Urinary bladder (tissue), 4 donors: ENCODE measurements around the gene DBET. TPM values are rescaled to one million over a fixed set of nuclear protein-coding genes. Genes with fewer than 3 reads are reported as not detected.
"Not testable (repeated sequence)": the region's sequence is repeated elsewhere in the genome, so short reads cannot be mapped to it uniquely, and the experiment has no call there.

Experiments
- DNase-seq: peaks from one replicate; pipeline ENCODE4 v3.0.0-alpha.2; 2015; ENCODE audit errors: extremely low spot score
- H3K27ac ChIP-seq: one replicate; pipeline ENCODE4 v1.5.1; 2013; ENCODE audit warnings: low read depth, mild to moderate bottlenecking, moderate library complexity
- H3K36me3 ChIP-seq: one replicate; pipeline ENCODE4 v1.6.1; 2013; ENCODE audit warnings: mild to moderate bottlenecking, moderate library complexity; ENCODE audit not compliant: insufficient read depth
- H3K4me1 ChIP-seq: one replicate; pipeline ENCODE4 v1.6.1; 2013; ENCODE audit warnings: mild to moderate bottlenecking, moderate library complexity; ENCODE audit not compliant: insufficient read depth
- H3K4me3 ChIP-seq: one replicate; pipeline ENCODE4 v1.5.1; 2013; ENCODE audit warnings: low read depth, low read length
- WGBS: extraction: QIAGEN DNeasy Blood & Tissue Kit; methylation state at CpG from one replicate; pipeline ENCODE4 v1.1.7; 2013; 5-methylcytosine and 5-hydroxymethylcytosine counted together
- polyA plus RNA-seq: library from polyadenylated mRNA; stranded (reverse); fragments of 200-250 nt; gene quantifications from one replicate; pipeline ENCODE4 v1.2.3, GENCODE V29; 2013
- total RNA-seq: library from RNA; depleted of rRNA; stranded (reverse); fragments of >200 nt; gene quantifications from one replicate; pipeline ENCODE4 v1.2.3, GENCODE V29; 2014
- donor health status: healthy with polysubstance abuse.
- donor health status: healthy.

The DBET gene
- total and polyA plus RNA-seq, 2 donors, result not detected

DNA sequence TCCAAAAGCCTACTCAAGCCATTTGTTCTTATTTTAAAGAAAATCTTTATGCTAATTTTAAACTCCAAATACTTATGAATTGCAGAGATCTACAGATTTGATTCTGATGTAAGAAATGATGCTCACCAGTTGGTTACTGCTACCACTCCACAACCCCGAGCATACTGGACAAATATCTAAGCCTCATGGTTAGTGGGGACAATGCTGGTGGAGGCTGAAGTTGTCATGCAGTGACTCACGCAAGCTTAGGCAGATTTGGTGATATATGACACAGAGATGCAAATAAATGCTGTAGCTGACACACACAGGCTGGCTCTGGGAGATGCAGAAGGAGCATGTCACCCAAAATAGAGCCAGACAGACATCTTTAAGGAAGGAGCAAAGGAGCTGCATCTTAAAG is 35.3 kb downstream of the DBET start:
- H3K4me3 ChIP-seq, DNase-seq, H3K27ac ChIP-seq, H3K4me1 ChIP-seq, H3K36me3 ChIP-seq: not testable (repeated sequence)
- WGBS, result 39% methylated on average over 2 of the region's 2 CpGs

DNA sequence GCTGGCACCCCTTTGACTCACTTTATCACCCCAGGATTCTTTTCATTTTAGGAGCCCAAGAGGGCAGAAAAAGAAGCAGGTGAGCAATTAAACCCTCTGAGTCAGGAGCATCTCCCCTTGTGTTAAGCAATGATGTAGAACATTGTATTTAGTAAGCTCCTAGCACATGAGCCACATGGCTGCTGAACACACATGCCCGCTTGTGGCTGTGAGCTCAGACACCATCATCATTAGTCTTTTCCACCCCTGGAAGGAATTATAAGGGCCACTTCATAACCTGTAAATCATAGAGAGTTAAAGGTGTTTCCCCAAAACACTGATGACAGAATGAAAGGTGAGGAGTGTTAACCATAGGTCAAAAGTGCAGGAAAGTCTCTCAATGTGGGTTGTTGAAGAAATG is 37.2 kb downstream of the DBET start:
- not testable (repeated sequence) for H3K27ac ChIP-seq, H3K4me3 ChIP-seq, DNase-seq, H3K36me3 ChIP-seq, H3K4me1 ChIP-seq
- WGBS, result no CpG with 5 or more reads among the region's 1 CpG

DNA sequence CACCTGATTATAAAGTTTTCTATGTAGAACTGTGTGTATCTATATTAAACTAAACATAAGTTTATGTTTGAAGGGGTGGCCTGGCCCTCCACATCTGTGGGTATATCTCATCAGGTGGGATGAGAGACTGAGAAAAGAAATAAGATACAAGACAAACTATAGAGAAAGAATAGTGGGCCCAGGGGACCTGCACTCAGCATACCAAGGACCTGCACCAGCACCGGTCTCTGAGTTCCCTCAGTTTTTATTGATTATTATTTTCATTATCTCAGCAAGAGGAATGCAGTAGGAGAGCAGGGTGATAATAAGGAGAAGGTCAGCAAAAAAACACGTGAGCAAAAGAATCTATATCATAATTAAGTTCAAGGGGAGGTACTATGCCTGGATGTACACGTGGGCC is 41.9 kb downstream of the DBET start:
- not testable (repeated sequence) for H3K4me1 ChIP-seq

DNA sequence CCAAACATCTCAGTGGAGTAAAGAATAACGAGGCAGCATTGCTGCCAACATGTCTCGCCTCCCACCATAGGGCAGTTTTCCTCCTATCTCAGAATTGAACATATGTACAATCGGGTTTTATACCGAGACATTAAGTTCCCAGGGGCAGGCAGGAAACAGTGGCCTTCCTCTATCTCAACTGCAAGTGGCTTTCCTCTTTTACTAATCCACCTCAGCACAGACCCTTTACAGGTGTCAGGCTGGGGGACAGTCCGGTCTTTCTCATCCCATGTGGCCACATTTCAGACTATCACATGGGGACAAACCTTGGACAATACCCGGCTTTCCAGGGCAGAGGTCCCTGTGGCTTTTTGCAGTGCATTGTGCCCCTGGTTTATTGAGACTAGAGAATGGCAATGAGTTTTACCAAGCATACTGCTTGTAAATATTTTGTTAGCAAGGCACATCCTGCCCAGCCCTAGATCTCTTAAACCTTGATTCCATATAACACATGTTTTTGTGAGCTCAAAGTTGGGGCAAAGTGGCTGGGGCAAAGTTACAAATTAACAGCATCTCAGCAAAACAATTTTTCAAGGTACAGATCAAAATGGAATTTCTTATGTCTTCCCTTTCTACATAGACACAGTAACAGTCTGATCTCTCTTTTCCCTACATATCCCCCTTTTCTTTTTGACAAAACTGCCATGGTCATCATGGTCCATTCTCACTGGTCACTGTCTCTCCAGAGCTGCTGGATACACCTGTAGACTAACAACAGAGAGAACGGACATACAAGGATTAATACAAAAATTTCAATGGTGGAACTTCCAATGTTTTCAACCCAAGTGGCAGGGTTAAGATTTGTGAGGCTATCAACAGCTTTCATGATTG is 42.5 kb downstream of the DBET start:
- DNase-seq, H3K4me1 ChIP-seq, H3K4me3 ChIP-seq, H3K27ac ChIP-seq, H3K36me3 ChIP-seq: not testable (repeated sequence)
- 45% methylated on average over 7 of the region's 7 CpGs for WGBS

More for the DNA sequence above, 41.9 kb downstream of the DBET start:
- WGBS, result 34% methylated on average over 3 of the region's 3 CpGs
- H3K36me3 ChIP-seq, H3K27ac ChIP-seq, H3K4me3 ChIP-seq, DNase-seq: not testable (repeated sequence)

DNA sequence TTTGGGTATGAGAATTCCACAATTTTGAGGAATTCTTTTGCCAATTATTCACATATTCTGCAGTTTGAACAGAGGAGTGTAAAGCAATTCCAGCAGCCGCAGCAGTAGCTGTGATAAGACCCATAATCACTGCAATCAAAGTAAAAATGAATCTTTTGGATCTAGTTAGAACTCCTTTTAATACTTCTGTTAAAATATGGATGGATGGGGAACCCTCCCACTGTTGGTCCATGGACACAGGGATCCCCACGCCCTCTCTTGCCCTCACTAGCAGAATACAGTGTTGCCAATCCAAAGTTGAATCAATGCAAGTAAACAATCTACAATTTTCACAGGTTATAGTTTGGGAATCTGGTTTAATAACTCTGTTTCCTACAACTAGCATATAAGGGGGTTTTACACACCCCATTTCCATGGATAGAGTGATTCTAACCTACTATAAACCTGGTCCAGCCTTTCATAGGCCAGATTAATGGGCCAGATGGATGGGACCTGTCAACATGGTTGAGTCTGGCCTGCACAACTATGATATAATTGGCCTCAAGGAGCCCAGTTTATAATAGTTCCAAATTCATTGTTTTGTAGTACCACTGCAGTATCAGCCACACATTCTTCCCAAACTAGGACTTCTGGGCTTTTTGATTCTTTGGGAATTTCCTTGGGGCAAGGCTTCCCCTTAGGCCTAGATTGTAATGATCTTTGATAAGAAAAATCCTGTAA is 43.6 kb downstream of the DBET start:
- not testable (repeated sequence) for H3K4me1 ChIP-seq, H3K36me3 ChIP-seq, H3K4me3 ChIP-seq, H3K27ac ChIP-seq, DNase-seq
- 43% methylated on average over 2 of the region's 2 CpGs for WGBS

DNA sequence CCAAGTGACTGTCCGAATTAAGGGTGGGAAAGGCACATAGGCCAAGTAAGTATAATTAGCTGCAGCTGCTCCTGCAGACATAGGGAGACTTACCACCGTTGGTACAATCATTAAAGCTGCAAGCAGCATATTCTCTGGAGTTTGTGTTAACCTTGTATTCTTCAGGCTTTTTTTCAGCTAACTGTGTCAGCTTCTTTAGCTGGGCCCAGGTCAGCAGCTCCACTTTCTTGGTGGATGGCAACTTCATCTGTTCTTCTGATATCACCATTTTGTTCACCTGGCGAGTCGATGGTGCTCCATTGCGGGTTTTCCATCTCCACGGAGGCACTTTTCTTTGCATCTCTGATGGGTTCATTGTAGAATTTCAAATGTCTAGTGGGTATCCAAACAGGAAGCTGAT is 44.5 kb downstream of the DBET start:
- H3K27ac ChIP-seq, H3K4me1 ChIP-seq, DNase-seq, H3K36me3 ChIP-seq, H3K4me3 ChIP-seq: not testable (repeated sequence)
- WGBS, result 62% methylated on average over 6 of the region's 6 CpGs

DNA sequence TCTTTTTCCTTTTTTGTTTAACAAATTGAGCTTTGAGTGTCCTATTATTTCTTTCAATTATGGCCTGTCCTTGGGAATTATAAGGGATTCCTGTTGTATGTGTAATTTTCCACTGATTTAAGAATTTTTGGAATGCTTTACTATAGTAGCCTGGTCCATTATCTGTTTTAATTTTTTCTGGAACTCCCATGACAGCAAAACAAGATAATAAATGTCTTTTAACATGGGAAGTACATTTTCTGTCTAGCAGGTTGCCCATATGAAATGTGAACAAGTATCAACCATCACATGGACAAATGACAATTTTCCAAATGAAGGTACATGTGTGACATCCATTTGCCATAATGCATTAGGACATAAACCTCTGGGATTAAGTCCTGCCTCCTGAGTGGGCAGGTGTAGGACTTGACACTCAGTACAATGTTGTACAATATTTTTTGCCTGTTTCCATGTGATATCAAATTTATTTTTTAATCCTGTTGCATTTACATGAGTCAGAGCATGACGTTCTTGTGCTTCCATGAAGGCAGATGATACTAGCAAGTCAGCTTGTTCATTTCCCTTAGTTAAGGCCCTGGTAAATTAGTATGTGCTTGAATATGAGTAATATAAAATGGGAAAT is 45.2 kb downstream of the DBET start:
- not testable (repeated sequence) for H3K4me3 ChIP-seq, H3K27ac ChIP-seq, H3K4me1 ChIP-seq, DNase-seq, H3K36me3 ChIP-seq
- 35% methylated on average over 1 of the region's 1 CpG for WGBS

DNA sequence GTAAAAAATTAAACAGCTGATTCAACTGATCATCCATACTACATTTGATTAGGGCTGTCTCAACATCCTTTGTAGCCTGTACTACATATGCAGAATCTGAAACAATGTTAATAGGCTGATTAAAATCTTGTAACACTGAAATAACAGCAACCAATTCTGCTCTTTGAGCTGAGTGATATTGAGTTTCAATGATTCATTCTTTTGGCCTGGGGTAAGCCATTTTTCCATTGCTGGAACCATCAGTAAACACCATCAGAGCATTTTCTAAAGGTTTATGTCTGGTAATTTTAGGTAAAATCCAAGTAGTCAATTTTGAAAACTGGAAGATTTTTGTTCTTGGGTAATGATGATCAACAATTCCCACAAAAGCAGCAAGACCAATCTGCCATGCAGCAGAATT is 45.7 kb downstream of the DBET start:
- not testable (repeated sequence) for H3K4me3 ChIP-seq, H3K27ac ChIP-seq, H3K4me1 ChIP-seq, DNase-seq, H3K36me3 ChIP-seq

DNA sequence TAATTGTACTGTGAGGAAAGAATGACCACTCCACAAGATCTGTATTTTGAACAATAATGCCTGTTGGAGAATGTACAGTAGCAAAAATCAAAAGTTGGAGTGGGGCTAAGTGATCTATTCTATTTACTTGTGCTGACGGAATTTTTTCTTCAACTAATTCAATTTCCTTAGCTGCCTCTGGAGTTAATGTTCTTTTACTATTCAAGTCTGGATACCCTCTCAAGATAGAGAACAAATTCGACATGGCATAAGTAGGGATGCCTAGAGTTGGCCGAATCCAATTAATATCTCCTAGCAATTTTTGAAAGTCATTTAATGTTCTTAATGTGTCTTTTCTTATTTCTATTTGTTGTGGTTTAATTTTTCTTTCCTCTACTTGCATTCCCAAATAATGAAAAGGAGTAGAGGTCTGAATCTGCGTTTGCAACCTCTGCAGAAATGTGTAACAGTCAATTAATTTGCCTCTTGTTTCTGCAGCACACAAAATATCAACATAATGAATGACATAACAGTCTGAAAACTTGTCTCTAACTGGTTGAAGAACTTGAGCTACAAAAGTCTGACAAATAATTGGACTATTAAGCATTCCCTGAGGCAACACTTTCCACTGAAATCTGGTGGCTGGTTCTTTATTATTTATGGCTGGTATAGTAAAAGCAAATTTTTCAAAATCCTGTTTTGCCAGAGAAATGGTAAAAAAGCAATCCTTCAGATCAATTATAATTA is 46.4 kb downstream of the DBET start:
- not testable (repeated sequence) for H3K4me1 ChIP-seq, DNase-seq, H3K4me3 ChIP-seq, H3K27ac ChIP-seq, H3K36me3 ChIP-seq
- 52% methylated on average over 4 of the region's 4 CpGs for WGBS

DNA sequence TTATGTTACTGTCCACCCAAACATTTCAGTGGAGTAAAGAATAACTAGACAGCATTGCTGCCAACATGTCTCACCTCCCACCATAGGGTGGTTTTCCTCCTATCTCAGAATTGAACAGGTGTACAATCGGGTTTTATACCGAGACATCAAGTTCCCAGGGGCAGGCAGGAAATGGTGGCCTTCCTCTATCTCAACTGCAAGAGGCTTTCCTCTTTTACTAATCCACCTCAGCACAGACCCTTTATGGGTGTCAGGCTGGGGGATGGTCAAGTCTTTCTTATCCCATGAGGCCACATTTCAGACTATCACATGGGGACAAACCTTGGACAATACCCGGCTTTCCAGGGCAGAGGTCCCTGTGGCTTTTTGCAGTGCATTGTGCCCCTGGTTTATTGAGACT is 48.6 kb downstream of the DBET start:
- not testable (repeated sequence) for H3K27ac ChIP-seq, DNase-seq, H3K4me1 ChIP-seq, H3K36me3 ChIP-seq, H3K4me3 ChIP-seq
- 87% methylated on average over 2 of the region's 3 CpGs for WGBS

DNA sequence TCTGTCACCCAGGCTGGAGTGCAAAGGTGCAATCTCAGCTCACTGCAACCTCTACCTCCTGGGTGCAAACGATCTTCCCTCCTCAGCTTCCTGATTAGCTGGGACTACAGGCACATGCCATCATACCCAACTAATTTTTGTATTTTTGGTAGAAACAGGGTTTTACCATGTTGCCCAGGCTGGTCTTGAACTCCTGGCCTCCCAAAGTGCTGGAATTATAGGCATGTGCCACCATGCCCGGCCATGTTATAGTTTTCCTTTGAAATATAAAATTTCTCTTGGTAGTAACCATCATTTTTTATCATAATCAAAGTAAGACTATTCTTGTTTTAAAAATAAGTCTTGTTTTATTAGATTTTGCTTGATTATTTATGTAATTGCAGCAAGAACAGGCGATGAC is 50.7 kb downstream of the DBET start:
- not testable (repeated sequence) for H3K36me3 ChIP-seq, DNase-seq, H3K4me1 ChIP-seq, H3K27ac ChIP-seq, H3K4me3 ChIP-seq
- WGBS, result 51% methylated on average over 3 of the region's 3 CpGs
